SK-N-SH (cell line): ENCODE measurements around the gene ZNF775.

Experiments used
- POLR2AphosphoS5 ChIP-seq: IDR thresholded peaks from 2 replicates; pipeline ENCODE4 v1.6.1; 2012; ENCODE audit warnings: low read depth, low read length
- RCOR1 ChIP-seq: fragments of 150-350 bp; IDR thresholded peaks from 2 replicates; pipeline ENCODE4 v1.6.1; 2017; ENCODE audit warnings: antibody characterized with exemption, low read length
- TF ChIP-seq, protein P1 (sequence below): fragments of 200-600 bp; sonication (generic); IDR thresholded peaks from 2 replicates; pipeline ENCODE4 v1.6.1; 2017; ENCODE audit warnings: antibody characterized with exemption, mild to moderate bottlenecking, moderate library complexity

DNA sequence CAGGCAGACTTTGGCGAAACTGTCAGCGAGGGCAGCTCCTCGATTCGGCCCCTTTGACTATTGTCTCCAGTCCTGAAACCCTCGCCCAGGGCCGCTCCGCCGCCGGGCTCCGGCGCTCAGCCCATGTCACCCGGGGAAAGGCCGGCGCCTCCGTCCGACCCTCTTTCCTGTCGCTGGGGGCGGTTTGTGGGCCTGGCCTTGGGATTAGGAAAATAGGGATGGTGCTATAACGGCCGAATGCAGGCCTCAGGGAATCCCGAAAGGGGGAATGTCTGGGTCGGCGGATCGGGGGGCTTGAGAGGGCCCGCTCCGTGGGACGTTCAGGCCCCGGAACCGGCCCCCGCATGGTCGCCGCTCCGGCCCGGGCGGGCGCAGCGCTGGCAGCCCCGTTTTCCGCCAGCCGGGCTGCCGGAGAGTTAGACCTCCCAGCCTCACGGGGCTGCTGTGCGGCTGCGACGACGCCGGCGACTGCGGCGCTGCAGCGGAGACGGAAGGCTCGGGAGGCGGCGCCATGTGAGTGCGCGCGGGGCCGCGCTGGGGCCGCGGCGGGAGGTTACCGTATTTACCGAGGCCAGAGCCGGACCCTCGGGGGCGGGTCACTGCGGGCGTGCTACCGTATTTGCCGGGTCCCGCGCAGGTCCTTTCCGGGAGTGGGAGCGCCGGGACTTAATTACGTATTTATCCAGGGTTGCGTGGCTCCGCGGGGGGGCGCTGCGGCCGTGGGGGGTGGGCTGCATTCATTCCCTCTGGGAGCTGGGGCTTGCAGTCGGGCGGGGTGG lies 25.9 kb downstream of the ZNF775 start:
- TF ChIP-seq POLR2AphosphoS5: peak; percentile 70
- TF ChIP-seq, protein P1, sequence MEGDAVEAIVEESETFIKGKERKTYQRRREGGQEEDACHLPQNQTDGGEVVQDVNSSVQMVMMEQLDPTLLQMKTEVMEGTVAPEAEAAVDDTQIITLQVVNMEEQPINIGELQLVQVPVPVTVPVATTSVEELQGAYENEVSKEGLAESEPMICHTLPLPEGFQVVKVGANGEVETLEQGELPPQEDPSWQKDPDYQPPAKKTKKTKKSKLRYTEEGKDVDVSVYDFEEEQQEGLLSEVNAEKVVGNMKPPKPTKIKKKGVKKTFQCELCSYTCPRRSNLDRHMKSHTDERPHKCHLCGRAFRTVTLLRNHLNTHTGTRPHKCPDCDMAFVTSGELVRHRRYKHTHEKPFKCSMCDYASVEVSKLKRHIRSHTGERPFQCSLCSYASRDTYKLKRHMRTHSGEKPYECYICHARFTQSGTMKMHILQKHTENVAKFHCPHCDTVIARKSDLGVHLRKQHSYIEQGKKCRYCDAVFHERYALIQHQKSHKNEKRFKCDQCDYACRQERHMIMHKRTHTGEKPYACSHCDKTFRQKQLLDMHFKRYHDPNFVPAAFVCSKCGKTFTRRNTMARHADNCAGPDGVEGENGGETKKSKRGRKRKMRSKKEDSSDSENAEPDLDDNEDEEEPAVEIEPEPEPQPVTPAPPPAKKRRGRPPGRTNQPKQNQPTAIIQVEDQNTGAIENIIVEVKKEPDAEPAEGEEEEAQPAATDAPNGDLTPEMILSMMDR: peak; percentile 42
- TF ChIP-seq RCOR1: peak; percentile 62
